HL-60 (cell line): ENCODE measurements around the gene CD4.

Experiments used
- CTCF ChIP-seq: IDR thresholded peaks from one replicate; pipeline ENCODE4 v1.5.1; 2011; ENCODE audit warnings: low read length, control low read depth, inconsistent platforms; ENCODE audit not compliant: insufficient read depth
- POLR2AphosphoS5 ChIP-seq: IDR thresholded peaks from 2 replicates; pipeline ENCODE4 v1.6.1; 2012; ENCODE audit warnings: low read depth
- SPI1 ChIP-seq: IDR thresholded peaks from 2 replicates; pipeline ENCODE4 v1.6.1; 2012; ENCODE audit warnings: low read depth, mild to moderate bottlenecking, borderline replicate concordance

- TF ChIP-seq SPI1 (no peak), CTCF (no peak), POLR2AphosphoS5 (no peak)
These were observed 40.6 kb upstream of the CD4 start for GRCh38 chr12:6748761-6749160.
